ENCODE results near the gene RNF34.

Gene RNF34

GRCh38 chr12:121430833-121431415 is 31.0 kb downstream of the RNF34 start:
- no peak overlapping the region for H3K4me3 ChIP-seq (ENCODE audit: low read length)
- DNase-seq (ENCODE audit: low read depth, low spot score): no peak

- no peak overlapping the region for H3K4me3 ChIP-seq (ENCODE audit: low read length)
- DNase-seq (ENCODE audit: low read depth, low spot score): no peak
These were observed 33.0 kb downstream of the RNF34 start for GRCh38 chr12:121432740-121433480.

- no peak for DNase-seq (ENCODE audit: low read depth, low spot score)
- H3K4me3 ChIP-seq (ENCODE audit: low read length): no peak overlapping the region
These were observed 36.8 kb downstream of the RNF34 start for GRCh38 chr12:121436706-121437105.

- H3K4me3 ChIP-seq (ENCODE audit: low read length): no peak overlapping the region
These were observed 39.0 kb downstream of the RNF34 start for GRCh38 chr12:121438905-121439304.

GRCh38 chr12:121439715-121440114 is 39.8 kb downstream of the RNF34 start:
- DNase-seq (ENCODE audit: low read depth, low spot score): no peak
- no peak overlapping the region for H3K4me3 ChIP-seq (ENCODE audit: low read length)

More at GRCh38 chr12:121438905-121439304, 39.0 kb downstream of the RNF34 start:
- no peak for DNase-seq (ENCODE audit: low read depth, low spot score)

- no peak for DNase-seq (ENCODE audit: low read depth, low spot score)
- no peak overlapping the region for H3K4me3 ChIP-seq (ENCODE audit: low read length)
These were observed 40.9 kb downstream of the RNF34 start for GRCh38 chr12:121440768-121441167.

- no peak overlapping the region for H3K4me3 ChIP-seq (ENCODE audit: low read length)
These were observed 41.6 kb downstream of the RNF34 start for GRCh38 chr12:121441555-121441954.

GRCh38 chr12:121442028-121442948 is 42.4 kb downstream of the RNF34 start:
- no peak overlapping the region for H3K4me3 ChIP-seq (ENCODE audit: low read length)
- DNase-seq (ENCODE audit: low read depth, low spot score): no peak

More at GRCh38 chr12:121441555-121441954, 41.6 kb downstream of the RNF34 start:
- peak; percentile 37 for DNase-seq (ENCODE audit: low read depth, low spot score)

GRCh38 chr12:121443193-121443870 is 43.4 kb downstream of the RNF34 start:
- peak; percentile 14 for DNase-seq (ENCODE audit: low read depth, low spot score)
- no peak overlapping the region for H3K4me3 ChIP-seq (ENCODE audit: low read length)

- H3K4me3 ChIP-seq (ENCODE audit: low read length): no peak overlapping the region
- DNase-seq (ENCODE audit: low read depth, low spot score): no peak
These were observed 44.3 kb downstream of the RNF34 start for GRCh38 chr12:121443911-121444841.

GRCh38 chr12:121444842-121445202 is 44.9 kb downstream of the RNF34 start:
- DNase-seq (ENCODE audit: low read depth, low spot score): no peak
- H3K4me3 ChIP-seq (ENCODE audit: low read length): no peak overlapping the region

GRCh38 chr12:121446750-121447149 is 46.8 kb downstream of the RNF34 start:
- H3K4me3 ChIP-seq (ENCODE audit: low read length): no peak overlapping the region
- no peak for DNase-seq (ENCODE audit: low read depth, low spot score)

GRCh38 chr12:121448771-121449315 is 48.9 kb downstream of the RNF34 start:
- no peak overlapping the region for H3K4me3 ChIP-seq (ENCODE audit: low read length)
- no peak for DNase-seq (ENCODE audit: low read depth, low spot score)

- DNase-seq (ENCODE audit: low read depth, low spot score): no peak
- H3K4me3 ChIP-seq (ENCODE audit: low read length): no peak overlapping the region
These were observed 52.0 kb downstream of the RNF34 start for GRCh38 chr12:121451961-121452339.

GRCh38 chr12:121452340-121452984 is 52.5 kb downstream of the RNF34 start:
- DNase-seq (ENCODE audit: low read depth, low spot score): no peak
- no peak overlapping the region for H3K4me3 ChIP-seq (ENCODE audit: low read length)

GRCh38 chr12:121452985-121453360 is 53.1 kb downstream of the RNF34 start:
- no peak overlapping the region for H3K4me3 ChIP-seq (ENCODE audit: low read length)
- no peak for DNase-seq (ENCODE audit: low read depth, low spot score)

GRCh38 chr12:121453629-121454028 is 53.7 kb downstream of the RNF34 start:
- no peak for DNase-seq (ENCODE audit: low read depth, low spot score)
- no peak overlapping the region for H3K4me3 ChIP-seq (ENCODE audit: low read length)

GRCh38 chr12:121454921-121455320 is 55.0 kb downstream of the RNF34 start:
- no peak for DNase-seq (ENCODE audit: low read depth, low spot score)

More at GRCh38 chr12:121454921-121455320, 55.0 kb downstream of the RNF34 start:
- no peak overlapping the region for H3K4me3 ChIP-seq (ENCODE audit: low read length)
